Activated T-helper 1 cell treated with anti-CD3 and anti-CD28 coated beads, Interleukin-12 subunit alpha, Interleukin-12 subunit beta, Interleukin-2, Interleukin-4 antibody, amounts not matched to agents 30 ng/mL and 10 ng/mL and 1 ng/mL, durations not matched to agents 14 hours and 24 hours and 36 hours (primary cell): ENCODE measurements around the gene PTCD2. TPM values are rescaled to one million over a fixed set of nuclear protein-coding genes. Genes with fewer than 3 reads are reported as not detected.
"Not testable (repeated sequence)": the region's sequence is repeated elsewhere in the genome, so short reads cannot be mapped to it uniquely, and the experiment has no call there.

Experiments used
- DNase-seq: peaks from one replicate; pipeline ENCODE4 v3.0.0; 2021; ENCODE audit warnings: low spot score
- H3K27ac Mint-ChIP-seq: one replicate; pipeline ENCODE4 v1.8.0; 2021; ENCODE audit warnings: mild to moderate bottlenecking, mixed read lengths
- H3K27me3 Mint-ChIP-seq: one replicate; pipeline ENCODE4 v1.8.0; 2022; ENCODE audit warnings: mild to moderate bottlenecking, moderate library complexity, mixed read lengths; ENCODE audit not compliant: insufficient read depth
- H3K36me3 Mint-ChIP-seq: one replicate; pipeline ENCODE4 v1.8.0; 2021; ENCODE audit warnings: low read depth, mixed read lengths
- H3K4me1 Mint-ChIP-seq: one replicate; pipeline ENCODE4 v1.8.0; 2021; ENCODE audit warnings: low read depth, mixed read lengths
- H3K4me3 Mint-ChIP-seq: one replicate; pipeline ENCODE4 v1.8.0; 2021; ENCODE audit warnings: mild to moderate bottlenecking, moderate library complexity, mixed read lengths
- H3K9me3 Mint-ChIP-seq: one replicate; pipeline ENCODE4 v1.8.0; 2021; ENCODE audit warnings: mixed read lengths
- intact Hi-C: fragments of 100-400 bp; cut with micrococcal nuclease; formaldehyde crosslinking; loops from one replicate; pipeline ENCODE4 v1.15.1; 2024
- total RNA-seq: library from RNA; stranded (reverse); gene quantifications from 2 replicates; pipeline ENCODE4 v1.2.3, GENCODE V29; 2022

PTCD2 gene
- total RNA-seq, 1 donor from 2014 or later = 16.9 TPM

- DNase-seq = no peak
- Mint-ChIP-seq H3K27ac (no peak overlapping the region), H3K36me3 (peaks cover 20% of the 10 kb centered on the region), H3K4me1 (peaks cover 42% of the 10 kb centered on the region), H3K4me3 (no peak overlapping the region), H3K9me3 (no peaks in the 10 kb centered on the region), H3K27me3 (no peaks in the 10 kb centered on the region)
- intact Hi-C loops = no loop called here
These were observed 18.0 kb upstream of the PTCD2 start for GRCh38 chr5:72302171-72302570.

GRCh38 chr5:72305194-72306142, 14.7 kb upstream of the PTCD2 start:
- intact Hi-C loops = loop anchor here (5.0 kb wide), 1 partner anchor 512 kb away; the partner anchor contains the start of gene TNPO1
- Mint-ChIP-seq H3K4me1 (peaks cover 41% of the 10 kb centered on the region), H3K27ac (no peak overlapping the region), H3K36me3 (peaks cover 22% of the 10 kb centered on the region), H3K4me3 (no peak overlapping the region), H3K27me3 (peaks cover 2% of the 10 kb centered on the region), H3K9me3 (no peaks in the 10 kb centered on the region)
- DNase-seq = no peak

DNA sequence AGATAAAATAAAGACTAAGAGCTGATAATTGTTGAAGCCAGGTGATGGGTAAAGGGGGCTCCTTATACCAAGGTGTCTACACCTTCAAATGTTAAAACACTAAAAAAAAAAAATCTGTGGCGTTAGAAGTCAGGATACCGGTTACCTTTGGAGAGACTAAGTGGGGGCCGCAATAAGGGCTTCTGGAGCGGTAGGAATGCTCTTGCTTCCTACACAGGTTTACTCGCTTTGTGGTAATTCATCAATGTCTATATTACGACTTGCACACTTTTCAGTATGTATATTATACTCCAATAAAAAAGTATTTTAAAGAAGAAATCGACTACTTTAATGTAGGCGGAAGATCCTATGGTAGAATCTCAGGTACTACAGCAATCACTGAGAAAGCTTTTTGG, 12.6 kb upstream of the PTCD2 start:
- Mint-ChIP-seq H3K4me1 (peaks cover 37% of the 10 kb centered on the region), H3K36me3 (peaks cover 33% of the 10 kb centered on the region), H3K27ac (peak overlapping the region; percentile 99), H3K9me3 (no peaks in the 10 kb centered on the region), H3K4me3 (peak overlapping the region; percentile 90), H3K27me3 (peaks cover 2% of the 10 kb centered on the region)
- intact Hi-C loops = loop anchor here (5.0 kb wide), 1 partner anchor 510 kb away; the partner anchor contains the start of gene TNPO1
- no peak for DNase-seq

- Mint-ChIP-seq H3K36me3 (peaks cover 35% of the 10 kb centered on the region), H3K4me1 (peaks cover 37% of the 10 kb centered on the region), H3K27me3 (peaks cover 2% of the 10 kb centered on the region), H3K9me3 (no peaks in the 10 kb centered on the region), H3K27ac (peak overlapping the region; percentile 99), H3K4me3 (peak overlapping the region; percentile 90)
- intact Hi-C loops = loop anchor here (1.0 to 5.0 kb wide), 8 partner anchors 12 to 853 kb away; partner anchors contain the start of genes BDP1, MCCC2, MRPS27 and PTCD2
- peak; percentile 95 for DNase-seq
These were observed 12.0 kb upstream of the PTCD2 start for GRCh38 chr5:72307968-72308852.

GRCh38 chr5:72308853-72309191, 11.4 kb upstream of the PTCD2 start:
- H3K27me3 Mint-ChIP-seq = peaks cover 2% of the 10 kb centered on the region
- DNase-seq = no peak
- peaks cover 38% of the 10 kb centered on the region for H3K36me3 Mint-ChIP-seq
- H3K4me3 Mint-ChIP-seq = peak overlapping the region; percentile 90
- H3K4me1 Mint-ChIP-seq = peaks cover 36% of the 10 kb centered on the region
- H3K9me3 Mint-ChIP-seq = no peaks in the 10 kb centered on the region
- peak overlapping the region; percentile 99 for H3K27ac Mint-ChIP-seq
- intact Hi-C loops = loop anchor here (1.0 to 5.0 kb wide), 8 partner anchors 11 to 854 kb away; partner anchors contain the start of genes BDP1, MCCC2, MRPS27 and PTCD2

- peaks cover 28% of the 10 kb centered on the region for H3K4me1 Mint-ChIP-seq
- intact Hi-C loops = no loop called here
- no peak for DNase-seq
- H3K9me3 Mint-ChIP-seq = no peaks in the 10 kb centered on the region
- H3K27ac Mint-ChIP-seq = no peak overlapping the region
- peaks cover 39% of the 10 kb centered on the region for H3K36me3 Mint-ChIP-seq
- peak overlapping the region; percentile 15 for H3K4me3 Mint-ChIP-seq
- peaks cover 2% of the 10 kb centered on the region for H3K27me3 Mint-ChIP-seq
These were observed 7.0 kb upstream of the PTCD2 start for GRCh38 chr5:72313141-72313540.

GRCh38 chr5:72314571-72315172, 5.5 kb upstream of the PTCD2 start:
- peak overlapping the region; percentile 11 for H3K4me3 Mint-ChIP-seq
- H3K27me3 Mint-ChIP-seq = no peaks in the 10 kb centered on the region
- no peak for DNase-seq
- H3K9me3 Mint-ChIP-seq = no peaks in the 10 kb centered on the region
- peaks cover 27% of the 10 kb centered on the region for H3K4me1 Mint-ChIP-seq
- H3K36me3 Mint-ChIP-seq = peaks cover 37% of the 10 kb centered on the region
- intact Hi-C loops = no loop called here
- H3K27ac Mint-ChIP-seq = no peak overlapping the region

GRCh38 chr5:72319435-72319975, 668 bp upstream of the PTCD2 start:
- peaks cover 45% of the 10 kb centered on the region for H3K4me1 Mint-ChIP-seq
- H3K27ac Mint-ChIP-seq = peak overlapping the region; percentile 83
- intact Hi-C loops, H3K27me3 Mint-ChIP-seq, H3K9me3 Mint-ChIP-seq, DNase-seq: not testable (repeated sequence)
- H3K4me3 Mint-ChIP-seq = peak overlapping the region; percentile 95
- peaks cover 29% of the 10 kb centered on the region for H3K36me3 Mint-ChIP-seq

DNA sequence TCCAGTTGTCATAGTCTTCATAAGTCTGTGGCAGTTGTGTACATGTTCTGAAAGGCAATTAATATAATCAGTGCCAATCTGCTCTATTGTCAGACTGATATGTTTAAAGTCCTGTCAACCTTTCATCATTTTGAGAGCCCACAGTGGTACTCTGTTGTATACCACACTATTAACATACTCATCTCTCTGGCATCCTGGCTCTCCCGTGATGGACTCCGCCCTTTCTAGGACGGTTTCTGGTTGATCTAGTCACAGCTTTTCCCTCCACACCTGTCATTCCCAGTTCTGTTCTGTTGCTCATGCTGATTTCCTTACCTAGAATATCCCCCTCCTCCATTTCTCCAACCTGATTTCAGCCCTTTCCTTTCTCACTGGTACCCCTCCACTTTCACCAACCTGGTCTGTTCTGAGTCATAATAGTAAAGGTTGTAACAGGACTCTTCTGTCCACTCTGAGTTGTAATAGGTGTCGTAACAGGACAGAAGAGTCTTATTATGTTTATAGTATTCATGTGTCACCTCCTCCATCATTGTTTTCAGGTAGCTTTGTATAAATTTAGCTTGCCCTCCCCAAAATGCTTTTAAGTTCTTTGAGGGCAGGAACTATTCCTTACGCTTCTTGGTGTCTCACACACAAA, 4.1 kb downstream of the PTCD2 start:
- Mint-ChIP-seq H3K9me3 (no peaks in the 10 kb centered on the region), H3K4me3 (no peak overlapping the region), H3K27me3 (no peaks in the 10 kb centered on the region), H3K27ac (no peak overlapping the region), H3K36me3 (peaks cover 28% of the 10 kb centered on the region), H3K4me1 (peaks cover 21% of the 10 kb centered on the region)
- intact Hi-C loops = loop anchor here (5.0 to 10.0 kb wide), 3 partner anchors 187 to 1170 kb away; partner anchors contain the start of genes BTF3 and MCCC2
- DNase-seq = no peak

DNA sequence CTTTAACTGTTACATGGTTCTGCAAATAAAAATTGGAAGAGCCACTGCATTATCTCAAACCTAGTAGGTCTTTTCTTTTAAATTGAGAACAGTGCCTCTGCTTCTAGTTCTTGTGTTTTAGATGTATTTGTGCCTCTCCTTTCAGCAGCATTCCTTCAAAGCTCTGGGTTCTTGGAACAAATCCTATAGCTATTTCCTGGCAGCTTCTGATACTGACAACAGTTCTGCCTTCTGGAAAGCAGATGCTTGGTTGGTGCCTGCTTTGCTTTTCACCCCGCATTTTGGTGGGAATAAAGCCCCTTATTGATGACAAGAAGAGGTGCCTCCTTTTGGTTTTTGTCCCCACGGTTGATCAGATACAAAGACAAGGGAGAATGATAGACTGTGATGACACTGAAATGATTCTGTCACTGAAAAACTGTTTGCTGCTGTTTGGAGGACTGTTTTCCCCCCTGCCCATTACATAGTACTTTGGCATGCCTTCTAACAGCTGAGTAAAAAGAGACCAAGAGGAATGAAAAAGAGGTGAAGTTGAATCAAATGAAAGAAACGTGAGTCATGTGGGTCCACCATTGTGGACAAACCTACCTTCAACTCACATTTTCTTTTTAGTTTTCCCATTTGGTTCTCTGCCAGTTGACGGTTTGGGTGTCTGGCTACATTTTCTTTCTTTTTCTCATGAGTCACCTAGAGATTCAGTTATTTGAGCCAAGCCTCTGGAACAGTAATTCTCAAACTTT, 5.6 kb downstream of the PTCD2 start:
- Mint-ChIP-seq H3K27ac (no peak overlapping the region), H3K36me3 (peaks cover 34% of the 10 kb centered on the region), H3K9me3 (no peaks in the 10 kb centered on the region), H3K4me3 (no peak overlapping the region), H3K27me3 (no peaks in the 10 kb centered on the region), H3K4me1 (peaks cover 21% of the 10 kb centered on the region)
- intact Hi-C loops = loop anchor here (10.0 kb wide), 1 partner anchor 1169 kb away; the partner anchor contains the start of gene BTF3
- DNase-seq = no peak

GRCh38 chr5:72326306-72326649, 6.1 kb downstream of the PTCD2 start:
- DNase-seq = no peak
- H3K4me3 Mint-ChIP-seq = no peak overlapping the region
- peaks cover 40% of the 10 kb centered on the region for H3K36me3 Mint-ChIP-seq
- intact Hi-C loops = loop anchor here (10.0 kb wide), 1 partner anchor 1169 kb away; the partner anchor contains the start of gene BTF3
- no peaks in the 10 kb centered on the region for H3K9me3 Mint-ChIP-seq
- no peak overlapping the region for H3K27ac Mint-ChIP-seq
- H3K27me3 Mint-ChIP-seq = no peaks in the 10 kb centered on the region
- H3K4me1 Mint-ChIP-seq = peaks cover 20% of the 10 kb centered on the region
